Measurements from ENCODE around the gene WNT2. TPM values are rescaled to one million over a fixed set of nuclear protein-coding genes. Genes with fewer than 3 reads are reported as not detected.

The WNT2 gene
- total and polyA plus RNA-seq, 10 of the 15 experiments (the other 5 are each of a cell fraction or from before 2014, with no cell fraction given), result 0.07 to 0.34 (median 0.19) TPM

DNA sequence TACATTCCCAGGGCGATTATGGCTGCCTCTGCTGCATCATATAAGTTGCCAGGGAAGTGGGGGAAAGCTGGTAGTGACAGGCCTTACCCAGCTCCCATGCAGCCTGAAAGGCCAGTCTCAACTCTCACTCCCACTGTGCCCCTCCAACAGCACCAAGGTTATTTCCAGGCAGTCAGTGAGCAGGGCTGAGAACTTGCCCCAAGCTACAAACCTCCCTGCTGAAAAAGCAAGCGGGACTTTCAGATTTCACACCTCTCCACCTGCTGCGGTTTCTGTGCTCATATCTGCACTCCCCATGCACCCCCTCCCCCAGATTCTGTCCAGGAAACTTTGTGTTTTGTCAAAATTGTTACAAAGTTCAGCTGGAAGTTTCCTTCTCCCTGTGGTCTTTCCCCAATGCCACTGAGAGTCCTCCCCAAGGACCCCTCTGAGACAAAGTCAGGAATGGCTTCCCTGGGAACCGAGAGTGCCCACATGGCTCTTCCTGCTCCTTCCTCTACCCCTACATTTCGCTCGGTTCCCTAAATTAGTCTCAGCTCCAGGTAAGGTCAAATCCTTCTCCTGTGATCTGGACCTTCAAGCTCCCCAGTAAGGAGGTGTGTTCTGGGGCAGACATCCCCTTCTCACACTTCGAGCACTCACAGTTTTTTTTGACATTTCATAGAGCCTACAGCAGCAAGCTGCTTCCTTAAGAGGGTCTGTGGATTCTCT is 25.3 kb upstream of the WNT2 start (continued):
- TF ChIP-seq NFXL1 (IDR thresholded peaks at IDR 0.05; ENCODE audit: borderline replicate concordance) (no peak), EZH2 (IDR thresholded peaks at IDR 0.05; ENCODE audit: borderline replicate concordance, control insufficient read depth, low read depth, low read length) (no peak), SUPT20H (IDR thresholded peaks at IDR 0.05; ENCODE audit: borderline replicate concordance, control insufficient read depth, low read depth, low read length) (no peak), TCF7 (IDR thresholded peaks at IDR 0.05; ENCODE audit: borderline replicate concordance) (no peak), ZNF217 (IDR thresholded peaks at IDR 0.05) (0 out of 2 replicates have a peak, but pooled peaks have one; percentile 68), IKZF2 (IDR thresholded peaks at IDR 0.05) (peak; percentile 99), NR2C2 (IDR thresholded peaks at IDR 0.05; ENCODE audit: borderline replicate concordance, control insufficient read depth, insufficient read length, low read depth) (no peak), MTA2 (IDR thresholded peaks at IDR 0.05; ENCODE audit: low read depth) (peak; percentile 93), FOXK2 (IDR thresholded peaks at IDR 0.05) (no peak), LARP7 (IDR thresholded peaks at IDR 0.05) (no peak; the same call in 1 of the 2 replicates), SRF (IDR thresholded peaks at IDR 0.05; ENCODE audit: low read depth in 2 of 2, low read length in 2 of 2) (no peak), PAX5 (IDR thresholded peaks at IDR 0.05; ENCODE audit: borderline replicate concordance, low read depth, low read length) (peak; percentile 87; the same call in 1 of the 2 replicates), ZNF384 (IDR thresholded peaks at IDR 0.05; ENCODE audit: borderline replicate concordance, low read depth, low read length) (no peak)
- TF ChIP-seq, protein P1, sequence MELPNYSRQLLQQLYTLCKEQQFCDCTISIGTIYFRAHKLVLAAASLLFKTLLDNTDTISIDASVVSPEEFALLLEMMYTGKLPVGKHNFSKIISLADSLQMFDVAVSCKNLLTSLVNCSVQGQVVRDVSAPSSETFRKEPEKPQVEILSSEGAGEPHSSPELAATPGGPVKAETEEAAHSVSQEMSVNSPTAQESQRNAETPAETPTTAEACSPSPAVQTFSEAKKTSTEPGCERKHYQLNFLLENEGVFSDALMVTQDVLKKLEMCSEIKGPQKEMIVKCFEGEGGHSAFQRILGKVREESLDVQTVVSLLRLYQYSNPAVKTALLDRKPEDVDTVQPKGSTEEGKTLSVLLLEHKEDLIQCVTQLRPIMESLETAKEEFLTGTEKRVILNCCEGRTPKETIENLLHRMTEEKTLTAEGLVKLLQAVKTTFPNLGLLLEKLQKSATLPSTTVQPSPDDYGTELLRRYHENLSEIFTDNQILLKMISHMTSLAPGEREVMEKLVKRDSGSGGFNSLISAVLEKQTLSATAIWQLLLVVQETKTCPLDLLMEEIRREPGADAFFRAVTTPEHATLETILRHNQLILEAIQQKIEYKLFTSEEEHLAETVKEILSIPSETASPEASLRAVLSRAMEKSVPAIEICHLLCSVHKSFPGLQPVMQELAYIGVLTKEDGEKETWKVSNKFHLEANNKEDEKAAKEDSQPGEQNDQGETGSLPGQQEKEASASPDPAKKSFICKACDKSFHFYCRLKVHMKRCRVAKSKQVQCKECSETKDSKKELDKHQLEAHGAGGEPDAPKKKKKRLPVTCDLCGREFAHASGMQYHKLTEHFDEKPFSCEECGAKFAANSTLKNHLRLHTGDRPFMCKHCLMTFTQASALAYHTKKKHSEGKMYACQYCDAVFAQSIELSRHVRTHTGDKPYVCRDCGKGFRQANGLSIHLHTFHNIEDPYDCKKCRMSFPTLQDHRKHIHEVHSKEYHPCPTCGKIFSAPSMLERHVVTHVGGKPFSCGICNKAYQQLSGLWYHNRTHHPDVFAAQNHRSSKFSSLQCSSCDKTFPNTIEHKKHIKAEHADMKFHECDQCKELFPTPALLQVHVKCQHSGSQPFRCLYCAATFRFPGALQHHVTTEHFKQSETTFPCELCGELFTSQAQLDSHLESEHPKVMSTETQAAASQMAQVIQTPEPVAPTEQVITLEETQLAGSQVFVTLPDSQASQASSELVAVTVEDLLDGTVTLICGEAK (IDR thresholded peaks at IDR 0.05; ENCODE audit: borderline replicate concordance), result no peak; the same call in 1 of the 2 replicates
- TF ChIP-seq, protein P2, sequence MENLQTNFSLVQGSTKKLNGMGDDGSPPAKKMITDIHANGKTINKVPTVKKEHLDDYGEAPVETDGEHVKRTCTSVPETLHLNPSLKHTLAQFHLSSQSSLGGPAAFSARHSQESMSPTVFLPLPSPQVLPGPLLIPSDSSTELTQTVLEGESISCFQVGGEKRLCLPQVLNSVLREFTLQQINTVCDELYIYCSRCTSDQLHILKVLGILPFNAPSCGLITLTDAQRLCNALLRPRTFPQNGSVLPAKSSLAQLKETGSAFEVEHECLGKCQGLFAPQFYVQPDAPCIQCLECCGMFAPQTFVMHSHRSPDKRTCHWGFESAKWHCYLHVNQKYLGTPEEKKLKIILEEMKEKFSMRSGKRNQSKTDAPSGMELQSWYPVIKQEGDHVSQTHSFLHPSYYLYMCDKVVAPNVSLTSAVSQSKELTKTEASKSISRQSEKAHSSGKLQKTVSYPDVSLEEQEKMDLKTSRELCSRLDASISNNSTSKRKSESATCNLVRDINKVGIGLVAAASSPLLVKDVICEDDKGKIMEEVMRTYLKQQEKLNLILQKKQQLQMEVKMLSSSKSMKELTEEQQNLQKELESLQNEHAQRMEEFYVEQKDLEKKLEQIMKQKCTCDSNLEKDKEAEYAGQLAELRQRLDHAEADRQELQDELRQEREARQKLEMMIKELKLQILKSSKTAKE (IDR thresholded peaks at IDR 0.05; ENCODE audit: low read depth, poor library complexity, severe bottlenecking), result peak; percentile 86
- TF ChIP-seq, protein P3, sequence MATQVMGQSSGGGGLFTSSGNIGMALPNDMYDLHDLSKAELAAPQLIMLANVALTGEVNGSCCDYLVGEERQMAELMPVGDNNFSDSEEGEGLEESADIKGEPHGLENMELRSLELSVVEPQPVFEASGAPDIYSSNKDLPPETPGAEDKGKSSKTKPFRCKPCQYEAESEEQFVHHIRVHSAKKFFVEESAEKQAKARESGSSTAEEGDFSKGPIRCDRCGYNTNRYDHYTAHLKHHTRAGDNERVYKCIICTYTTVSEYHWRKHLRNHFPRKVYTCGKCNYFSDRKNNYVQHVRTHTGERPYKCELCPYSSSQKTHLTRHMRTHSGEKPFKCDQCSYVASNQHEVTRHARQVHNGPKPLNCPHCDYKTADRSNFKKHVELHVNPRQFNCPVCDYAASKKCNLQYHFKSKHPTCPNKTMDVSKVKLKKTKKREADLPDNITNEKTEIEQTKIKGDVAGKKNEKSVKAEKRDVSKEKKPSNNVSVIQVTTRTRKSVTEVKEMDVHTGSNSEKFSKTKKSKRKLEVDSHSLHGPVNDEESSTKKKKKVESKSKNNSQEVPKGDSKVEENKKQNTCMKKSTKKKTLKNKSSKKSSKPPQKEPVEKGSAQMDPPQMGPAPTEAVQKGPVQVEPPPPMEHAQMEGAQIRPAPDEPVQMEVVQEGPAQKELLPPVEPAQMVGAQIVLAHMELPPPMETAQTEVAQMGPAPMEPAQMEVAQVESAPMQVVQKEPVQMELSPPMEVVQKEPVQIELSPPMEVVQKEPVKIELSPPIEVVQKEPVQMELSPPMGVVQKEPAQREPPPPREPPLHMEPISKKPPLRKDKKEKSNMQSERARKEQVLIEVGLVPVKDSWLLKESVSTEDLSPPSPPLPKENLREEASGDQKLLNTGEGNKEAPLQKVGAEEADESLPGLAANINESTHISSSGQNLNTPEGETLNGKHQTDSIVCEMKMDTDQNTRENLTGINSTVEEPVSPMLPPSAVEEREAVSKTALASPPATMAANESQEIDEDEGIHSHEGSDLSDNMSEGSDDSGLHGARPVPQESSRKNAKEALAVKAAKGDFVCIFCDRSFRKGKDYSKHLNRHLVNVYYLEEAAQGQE (IDR thresholded peaks at IDR 0.05; ENCODE audit: low read depth, low read length), result no peak
- TF ChIP-seq, protein P4, sequence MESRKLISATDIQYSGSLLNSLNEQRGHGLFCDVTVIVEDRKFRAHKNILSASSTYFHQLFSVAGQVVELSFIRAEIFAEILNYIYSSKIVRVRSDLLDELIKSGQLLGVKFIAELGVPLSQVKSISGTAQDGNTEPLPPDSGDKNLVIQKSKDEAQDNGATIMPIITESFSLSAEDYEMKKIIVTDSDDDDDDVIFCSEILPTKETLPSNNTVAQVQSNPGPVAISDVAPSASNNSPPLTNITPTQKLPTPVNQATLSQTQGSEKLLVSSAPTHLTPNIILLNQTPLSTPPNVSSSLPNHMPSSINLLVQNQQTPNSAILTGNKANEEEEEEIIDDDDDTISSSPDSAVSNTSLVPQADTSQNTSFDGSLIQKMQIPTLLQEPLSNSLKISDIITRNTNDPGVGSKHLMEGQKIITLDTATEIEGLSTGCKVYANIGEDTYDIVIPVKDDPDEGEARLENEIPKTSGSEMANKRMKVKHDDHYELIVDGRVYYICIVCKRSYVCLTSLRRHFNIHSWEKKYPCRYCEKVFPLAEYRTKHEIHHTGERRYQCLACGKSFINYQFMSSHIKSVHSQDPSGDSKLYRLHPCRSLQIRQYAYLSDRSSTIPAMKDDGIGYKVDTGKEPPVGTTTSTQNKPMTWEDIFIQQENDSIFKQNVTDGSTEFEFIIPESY (IDR thresholded peaks at IDR 0.05), result no peak

Data from GM12878 (cell line).